AG09319 (cell line): ENCODE results near the gene REEP2.
A peak's percentile ranks its signal among the peaks of the same experiment; 100 is the strongest.
"Not testable (repeated sequence)": the region's sequence is repeated elsewhere in the genome, so short reads cannot be mapped to it uniquely, and the experiment has no call there.

Experiments
- DNase-seq: peaks from one replicate; pipeline ENCODE4 v3.0.0-alpha.2; 2010; ENCODE audit warnings: low read depth; ENCODE audit errors: extremely low read depth
- TF ChIP-seq, protein P1 (sequence below): IDR thresholded peaks from 2 replicates; pipeline ENCODE4 v1.5.1; 2011; ENCODE audit warnings: low read depth, mild to moderate bottlenecking, inconsistent platforms, low read length, moderate library complexity

The REEP2 gene

GRCh38 chr5:138468966-138469539 is 30.2 kb downstream of the REEP2 start:
- DNase-seq = peak; percentile 79
- TF ChIP-seq, protein P1, sequence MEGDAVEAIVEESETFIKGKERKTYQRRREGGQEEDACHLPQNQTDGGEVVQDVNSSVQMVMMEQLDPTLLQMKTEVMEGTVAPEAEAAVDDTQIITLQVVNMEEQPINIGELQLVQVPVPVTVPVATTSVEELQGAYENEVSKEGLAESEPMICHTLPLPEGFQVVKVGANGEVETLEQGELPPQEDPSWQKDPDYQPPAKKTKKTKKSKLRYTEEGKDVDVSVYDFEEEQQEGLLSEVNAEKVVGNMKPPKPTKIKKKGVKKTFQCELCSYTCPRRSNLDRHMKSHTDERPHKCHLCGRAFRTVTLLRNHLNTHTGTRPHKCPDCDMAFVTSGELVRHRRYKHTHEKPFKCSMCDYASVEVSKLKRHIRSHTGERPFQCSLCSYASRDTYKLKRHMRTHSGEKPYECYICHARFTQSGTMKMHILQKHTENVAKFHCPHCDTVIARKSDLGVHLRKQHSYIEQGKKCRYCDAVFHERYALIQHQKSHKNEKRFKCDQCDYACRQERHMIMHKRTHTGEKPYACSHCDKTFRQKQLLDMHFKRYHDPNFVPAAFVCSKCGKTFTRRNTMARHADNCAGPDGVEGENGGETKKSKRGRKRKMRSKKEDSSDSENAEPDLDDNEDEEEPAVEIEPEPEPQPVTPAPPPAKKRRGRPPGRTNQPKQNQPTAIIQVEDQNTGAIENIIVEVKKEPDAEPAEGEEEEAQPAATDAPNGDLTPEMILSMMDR = no peak

DNA sequence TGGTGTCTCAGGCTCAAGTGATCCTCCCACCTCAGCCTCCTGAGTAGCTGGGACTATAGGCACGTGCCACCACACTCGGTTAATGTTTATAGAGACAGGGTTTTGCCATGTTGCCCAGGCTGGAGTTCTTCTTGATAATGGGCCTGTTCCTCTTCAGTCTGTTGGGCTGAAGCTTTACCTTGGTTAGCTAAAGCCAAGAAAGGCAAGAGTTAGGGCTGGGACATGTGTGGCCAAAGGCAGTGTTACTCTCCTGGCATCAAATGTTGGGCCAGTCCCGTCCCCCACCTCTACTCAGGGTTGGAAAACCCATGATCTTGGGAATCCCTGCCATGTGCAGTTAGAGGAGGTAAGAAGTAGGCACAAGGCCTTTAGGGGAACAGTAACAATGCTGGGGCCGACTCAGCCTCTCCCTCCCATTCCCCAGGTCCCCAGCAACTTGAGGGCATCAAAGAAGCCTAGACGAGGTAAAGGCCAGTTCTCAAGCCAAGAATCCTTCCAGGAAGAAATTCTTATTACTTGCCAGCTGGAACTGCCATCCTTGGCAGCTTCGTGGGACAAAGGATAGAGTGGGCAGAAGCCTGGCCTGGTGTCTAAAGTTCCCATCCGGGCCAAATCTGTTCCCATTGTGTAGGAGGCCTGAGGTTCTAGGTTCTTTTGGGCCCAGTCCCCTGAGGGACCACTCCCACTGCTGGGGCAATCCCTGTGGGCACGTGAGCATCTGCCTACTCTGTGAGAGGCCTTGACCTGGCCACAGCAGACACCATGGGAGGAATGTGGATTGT is 30.9 kb downstream of the REEP2 start:
- TF ChIP-seq, protein P1 = no peak
- peak; percentile 87 for DNase-seq

GRCh38 chr5:138470322-138471051 is 31.6 kb downstream of the REEP2 start:
- TF ChIP-seq, protein P1 = no peak
- DNase-seq = no peak

DNA sequence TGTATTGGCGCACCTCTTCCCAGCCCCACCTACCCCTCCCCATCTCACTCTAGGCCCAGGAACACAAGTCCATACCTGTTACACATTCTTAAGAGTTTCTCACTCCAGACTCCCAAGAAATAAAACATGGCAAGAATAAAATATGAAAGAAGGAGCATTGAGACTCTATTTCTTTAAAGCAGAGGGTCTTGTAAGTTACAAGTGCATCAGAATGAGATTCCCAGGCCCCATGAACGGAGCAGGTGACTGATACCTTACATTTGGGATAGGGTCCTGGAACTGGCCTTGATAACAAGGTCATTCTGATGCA is 32.1 kb downstream of the REEP2 start:
- TF ChIP-seq, protein P1 = no peak
- no peak for DNase-seq

DNA sequence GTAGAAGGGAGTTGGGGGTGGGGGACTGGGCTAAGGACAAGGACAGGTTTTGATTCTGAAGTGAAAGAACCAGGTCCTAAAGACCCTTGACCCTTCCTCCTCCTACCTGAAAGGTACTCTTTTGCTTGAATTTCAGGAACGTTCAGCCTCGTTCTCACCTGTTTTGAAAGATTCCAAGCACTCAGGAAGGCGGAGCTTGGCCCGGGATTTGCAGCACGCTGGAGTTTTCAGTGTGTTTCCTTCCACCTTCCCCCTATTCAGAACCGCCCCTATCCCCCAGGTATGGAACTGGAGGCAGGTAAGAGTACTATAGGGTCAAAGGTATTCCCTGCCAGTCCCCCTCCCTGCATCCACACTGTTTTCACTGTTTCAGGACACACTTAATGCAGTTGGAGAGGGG is 33.5 kb downstream of the REEP2 start:
- no peak for DNase-seq
- TF ChIP-seq, protein P1 = no peak

GRCh38 chr5:138473151-138473550 is 34.3 kb downstream of the REEP2 start:
- DNase-seq = not testable (repeated sequence)

DNA sequence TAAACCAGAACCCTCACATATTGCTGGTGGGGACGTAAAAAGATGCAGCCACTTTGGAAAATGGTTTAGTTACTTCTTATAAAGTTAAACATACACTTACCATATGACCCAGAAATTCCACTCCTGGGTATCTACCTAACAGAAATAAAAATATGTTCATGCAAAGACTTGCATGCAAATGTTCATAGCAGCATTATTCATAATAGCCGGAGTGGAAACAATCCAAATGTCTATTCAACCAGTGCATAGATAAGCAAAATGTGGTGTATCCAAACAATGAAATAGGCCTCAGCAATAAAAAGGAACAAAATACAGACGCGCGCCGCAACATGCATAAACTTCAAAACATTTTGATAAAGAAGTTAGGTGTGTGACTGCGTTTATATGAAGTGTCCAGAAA is 38.1 kb downstream of the REEP2 start:
- DNase-seq = no peak
- TF ChIP-seq, protein P1 = no peak
